HEK293 (cell line): ENCODE measurements around the gene EXOSC9.

Source experiments
- CTCF ChIA-PET: fragments of 350-600 bp; formaldehyde crosslinking; extraction: SDS; loops from one replicate; lab custom pipeline; 2021; ENCODE audit warnings: antibody characterized with exemption; lab: Yijun Ruan, JAX
- POLR2A ChIA-PET: fragments of 300-600 bp; formaldehyde crosslinking; extraction: SDS; loops from one replicate; lab custom pipeline; 2020; ENCODE audit warnings: antibody characterized with exemption, inconsistent platforms; lab: Yijun Ruan, JAX
- H3K27ac ChIP-seq: fragments of 200-500 bp; sonication (Bioruptor generic); 2 replicates; pipeline ENCODE4 v1.5.1; 2014; ENCODE audit warnings: low read depth, low read length, control low read depth, inconsistent platforms; ENCODE audit errors: extremely low read depth
- H3K36me3 ChIP-seq, 2 experiments: fragments of 200-500 bp in 1 of 2; sonication (Bioruptor generic) in 1 of 2; 1 replicate in 1 of 2; 2 replicates in 1 of 2; pipeline ENCODE4 v1.5.1; 2014 to 2017; ENCODE audit warnings: inconsistent platforms in 2 of 2, low read length in 2 of 2; ENCODE audit not compliant: control insufficient read depth in 2 of 2, insufficient read depth in 1 of 2
- H3K4me1 ChIP-seq: fragments of 200-500 bp; sonication (Bioruptor generic); 2 replicates; pipeline ENCODE4 v1.5.1; 2014; ENCODE audit warnings: mild to moderate bottlenecking, low read length, inconsistent platforms; ENCODE audit not compliant: control insufficient read depth, insufficient read depth
- H3K4me3 ChIP-seq: 2 replicates; pipeline ENCODE4 v1.5.1; 2011; ENCODE audit warnings: low read depth, mild to moderate bottlenecking, control low read depth, low read length, moderate library complexity
- H3K9me3 ChIP-seq: fragments of 200-500 bp; sonication (Bioruptor generic); 2 replicates; pipeline ENCODE4 v1.5.1; 2014; ENCODE audit warnings: low read depth, low read length, inconsistent platforms; ENCODE audit not compliant: control insufficient read depth, insufficient read depth
- EGR2 ChIP-seq: fragments of 450-650 bp; formaldehyde crosslinking; IDR thresholded peaks from 2 replicates; pipeline ENCODE4 v1.5.1; 2016; ENCODE audit warnings: low read depth, missing biosample characterization, missing genetic modification characterization
- GLIS2 ChIP-seq: fragments of 450-650 bp; formaldehyde crosslinking; IDR thresholded peaks from 2 replicates; pipeline ENCODE4 v1.5.1; 2016; ENCODE audit warnings: missing biosample characterization, missing genetic modification characterization
- PATZ1 ChIP-seq: fragments of 450-650 bp; formaldehyde crosslinking; IDR thresholded peaks from 2 replicates; pipeline ENCODE4 v1.5.1; 2016; ENCODE audit warnings: missing biosample characterization, missing genetic modification characterization
- PRDM2 ChIP-seq: fragments of 450-650 bp; formaldehyde crosslinking; IDR thresholded peaks from 2 replicates; pipeline ENCODE4 v1.5.1; 2016; ENCODE audit warnings: missing biosample characterization, missing genetic modification characterization, borderline replicate concordance
- ZBTB20 ChIP-seq: fragments of 450-650 bp; formaldehyde crosslinking; IDR thresholded peaks from 2 replicates; pipeline ENCODE4 v1.5.1; 2016; ENCODE audit warnings: missing biosample characterization, missing genetic modification characterization
- ZBTB26 ChIP-seq: fragments of 450-650 bp; formaldehyde crosslinking; optimal IDR thresholded peaks from 2 replicates; pipeline ENCODE3; 2016; ENCODE audit warnings: missing biosample characterization, mild to moderate bottlenecking, missing genetic modification characterization
- ZBTB8A ChIP-seq: fragments of 450-650 bp; formaldehyde crosslinking; IDR thresholded peaks from 2 replicates; pipeline ENCODE4 v1.5.1; 2016; ENCODE audit warnings: missing biosample characterization, missing genetic modification characterization
- ZNF121 ChIP-seq: fragments of 450-650 bp; formaldehyde crosslinking; IDR thresholded peaks from 2 replicates; pipeline ENCODE4 v1.5.1; 2016; ENCODE audit warnings: missing biosample characterization, missing genetic modification characterization
- ZNF132 ChIP-seq: fragments of 450-650 bp; formaldehyde crosslinking; IDR thresholded peaks from 2 replicates; pipeline ENCODE4 v1.5.1; 2017; ENCODE audit warnings: missing biosample characterization, missing genetic modification characterization, borderline replicate concordance
- ZNF211 ChIP-seq: fragments of 450-650 bp; formaldehyde crosslinking; IDR thresholded peaks from 2 replicates; pipeline ENCODE4 v1.5.1; 2016; ENCODE audit warnings: low read depth, missing biosample characterization, missing genetic modification characterization
- ZNF239 ChIP-seq: fragments of 450-650 bp; formaldehyde crosslinking; IDR thresholded peaks from 2 replicates; pipeline ENCODE4 v1.5.1; 2016; ENCODE audit warnings: missing biosample characterization, missing genetic modification characterization
- ZNF280D ChIP-seq: fragments of 450-650 bp; formaldehyde crosslinking; IDR thresholded peaks from 2 replicates; pipeline ENCODE4 v1.5.1; 2016; ENCODE audit warnings: missing biosample characterization, missing genetic modification characterization
- ZNF558 ChIP-seq: fragments of 450-650 bp; formaldehyde crosslinking; IDR thresholded peaks from 2 replicates; pipeline ENCODE4 v1.5.1; 2016; ENCODE audit warnings: missing biosample characterization, missing genetic modification characterization
- ZNF654 ChIP-seq: fragments of 450-650 bp; formaldehyde crosslinking; IDR thresholded peaks from 2 replicates; pipeline ENCODE4 v1.5.1; 2016; ENCODE audit warnings: low read depth, missing biosample characterization, missing genetic modification characterization
- ZNF704 ChIP-seq: fragments of 450-650 bp; formaldehyde crosslinking; IDR thresholded peaks from 2 replicates; pipeline ENCODE4 v1.5.1; 2016; ENCODE audit warnings: missing biosample characterization, missing genetic modification characterization
- TF ChIP-seq, protein P1 (sequence below): fragments of 450-650 bp; formaldehyde crosslinking; conservative IDR thresholded peaks from 2 replicates; pipeline ENCODE4 v1.5.1; 2016; ENCODE audit warnings: low read depth, missing biosample characterization, missing genetic modification characterization

The EXOSC9 gene

GRCh38 chr4:121806411-121806810 lies 5.3 kb downstream of the EXOSC9 start (continued):
- TF ChIP-seq ZNF280D (tag by site-specific recombination) = no peak
- TF ChIP-seq ZNF704 (tag by site-specific recombination) = no peak
- TF ChIP-seq ZBTB20 (tag by site-specific recombination) = no peak
- TF ChIP-seq EGR2 (tag by site-specific recombination) = no peak

- ChIA-PET CTCF (no interaction called here), POLR2A (no interaction called here)
- H3K9me3 ChIP-seq = no peaks in the 10 kb centered on the region
- TF ChIP-seq PATZ1 (tag by site-specific recombination) (no peak), ZNF654 (tag by site-specific recombination) (no peak), PRDM2 (tag by site-specific recombination) (no peak), ZNF121 (tag by site-specific recombination) (no peak), ZNF132 (tag by site-specific recombination) (no peak), ZNF239 (no peak), ZBTB8A (tag by site-specific recombination) (no peak), ZNF211 (tag by site-specific recombination) (no peak), ZBTB26 (tag by site-specific recombination) (no peak), ZNF558 (tag by site-specific recombination) (no peak), GLIS2 (tag by site-specific recombination) (no peak)
- TF ChIP-seq, protein P1, sequence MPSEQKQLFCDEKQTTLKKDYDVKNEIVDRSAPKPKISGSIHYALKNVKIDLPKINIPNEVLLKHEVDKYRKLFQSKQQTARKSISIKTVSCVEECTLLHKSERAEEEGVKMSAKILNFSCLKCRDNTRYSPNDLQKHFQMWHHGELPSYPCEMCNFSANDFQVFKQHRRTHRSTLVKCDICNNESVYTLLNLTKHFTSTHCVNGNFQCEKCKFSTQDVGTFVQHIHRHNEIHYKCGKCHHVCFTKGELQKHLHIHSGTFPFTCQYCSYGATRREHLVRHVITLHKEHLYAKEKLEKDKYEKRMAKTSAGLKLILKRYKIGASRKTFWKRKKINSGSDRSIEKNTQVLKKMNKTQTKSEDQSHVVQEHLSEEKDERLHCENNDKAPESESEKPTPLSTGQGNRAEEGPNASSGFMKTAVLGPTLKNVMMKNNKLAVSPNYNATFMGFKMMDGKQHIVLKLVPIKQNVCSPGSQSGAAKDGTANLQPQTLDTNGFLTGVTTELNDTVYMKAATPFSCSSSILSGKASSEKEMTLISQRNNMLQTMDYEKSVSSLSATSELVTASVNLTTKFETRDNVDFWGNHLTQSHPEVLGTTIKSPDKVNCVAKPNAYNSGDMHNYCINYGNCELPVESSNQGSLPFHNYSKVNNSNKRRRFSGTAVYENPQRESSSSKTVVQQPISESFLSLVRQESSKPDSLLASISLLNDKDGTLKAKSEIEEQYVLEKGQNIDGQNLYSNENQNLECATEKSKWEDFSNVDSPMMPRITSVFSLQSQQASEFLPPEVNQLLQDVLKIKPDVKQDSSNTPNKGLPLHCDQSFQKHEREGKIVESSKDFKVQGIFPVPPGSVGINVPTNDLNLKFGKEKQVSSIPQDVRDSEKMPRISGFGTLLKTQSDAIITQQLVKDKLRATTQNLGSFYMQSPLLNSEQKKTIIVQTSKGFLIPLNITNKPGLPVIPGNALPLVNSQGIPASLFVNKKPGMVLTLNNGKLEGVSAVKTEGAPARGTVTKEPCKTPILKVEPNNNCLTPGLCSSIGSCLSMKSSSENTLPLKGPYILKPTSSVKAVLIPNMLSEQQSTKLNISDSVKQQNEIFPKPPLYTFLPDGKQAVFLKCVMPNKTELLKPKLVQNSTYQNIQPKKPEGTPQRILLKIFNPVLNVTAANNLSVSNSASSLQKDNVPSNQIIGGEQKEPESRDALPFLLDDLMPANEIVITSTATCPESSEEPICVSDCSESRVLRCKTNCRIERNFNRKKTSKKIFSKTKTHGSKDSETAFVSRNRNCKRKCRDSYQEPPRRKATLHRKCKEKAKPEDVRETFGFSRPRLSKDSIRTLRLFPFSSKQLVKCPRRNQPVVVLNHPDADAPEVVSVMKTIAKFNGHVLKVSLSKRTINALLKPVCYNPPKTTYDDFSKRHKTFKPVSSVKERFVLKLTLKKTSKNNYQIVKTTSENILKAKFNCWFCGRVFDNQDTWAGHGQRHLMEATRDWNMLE = no peak
- no peak overlapping the region for H3K4me3 ChIP-seq
- H3K36me3 ChIP-seq = peaks cover 52 to 96% of the 10 kb centered on the region in 2 experiments
- H3K27ac ChIP-seq = no peak overlapping the region
- no peaks in the 10 kb centered on the region for H3K4me1 ChIP-seq
Measured at GRCh38 chr4:121811122-121811521, 10.0 kb downstream of the EXOSC9 start.
